Upper lobe of right lung (tissue), 1 donor: Measurements from ENCODE around the gene KCTD12. TPM values are rescaled to one million over a fixed set of nuclear protein-coding genes. Genes with fewer than 3 reads are reported as not detected.
"Not testable (repeated sequence)": the region's sequence is repeated elsewhere in the genome, so short reads cannot be mapped to it uniquely, and the experiment has no call there.

Experiments used
- ATAC-seq: fragments of 200-7000 bp; cut with Tn5 transposase; one replicate; pipeline ENCODE4 v1.9.1; 2020; ENCODE audit warnings: mild to moderate bottlenecking, moderate library complexity
- DNase-seq: peaks from one replicate; pipeline ENCODE4 v3.0.0-alpha.2; 2020
- H3K27ac ChIP-seq: fragments of 200-600 bp; one replicate; pipeline ENCODE4 v1.8.0; 2022
- H3K27me3 ChIP-seq: fragments of 200-600 bp; one replicate; pipeline ENCODE4 v1.8.0; 2022; ENCODE audit warnings: mild to moderate bottlenecking
- H3K36me3 ChIP-seq: fragments of 200-600 bp; one replicate; pipeline ENCODE4 v1.8.0; 2022
- H3K4me1 ChIP-seq: fragments of 200-600 bp; one replicate; pipeline ENCODE4 v1.8.0; 2022
- H3K4me3 ChIP-seq: fragments of 200-600 bp; one replicate; pipeline ENCODE4 v1.8.0; 2022; ENCODE audit warnings: mild to moderate bottlenecking
- H3K9me3 ChIP-seq: fragments of 200-600 bp; one replicate; pipeline ENCODE4 v1.8.0; 2022
- CTCF ChIP-seq: fragments of 200-600 bp; IDR thresholded peaks from one replicate; pipeline ENCODE4 v1.8.0; 2022; ENCODE audit warnings: antibody characterized with exemption
- intact Hi-C: fragments of 100-400 bp; cut with DNase I; formaldehyde crosslinking; loops from one replicate; pipeline ENCODE4 v1.11.0; 2022
- total RNA-seq: library from RNA; stranded (reverse); fragmentation: NEBNext Ultra II Directional; extraction: Animal tissue kit (Norgen Biotek cat#: 25700); gene quantifications from one replicate; pipeline ENCODE4 v1.2.1, GENCODE V29; 2021
- donor health status: DM: no; HTN: yes; CAD: no; lungs with severe emphysema.

The KCTD12 gene
- total RNA-seq, 1 donor from 2014 or later = 152 TPM

DNA sequence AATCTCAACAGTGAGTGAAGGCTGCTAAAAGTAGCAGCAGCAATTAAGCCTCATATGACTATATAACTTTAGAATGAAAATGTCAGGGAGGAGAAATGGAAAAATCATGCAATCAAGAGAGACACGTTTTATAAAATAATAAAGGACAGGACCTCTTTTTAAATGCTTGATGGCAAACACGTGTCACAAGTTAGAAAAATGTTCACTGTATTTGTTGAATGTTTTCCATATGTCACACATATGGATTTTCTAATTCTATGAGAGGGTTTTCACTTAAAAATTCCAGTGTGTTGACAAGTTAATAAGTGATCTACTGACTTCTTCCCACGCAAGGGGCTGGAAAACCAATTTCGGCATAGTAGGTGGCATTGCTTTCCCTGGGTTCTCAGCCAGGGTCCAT is 27.7 kb upstream of the KCTD12 start:
- no peak for DNase-seq
- no peaks in the 10 kb centered on the region for H3K4me1 ChIP-seq
- intact Hi-C loops = no loop called here
- TF ChIP-seq CTCF = no peak
- H3K36me3 ChIP-seq = no peaks in the 10 kb centered on the region
- H3K9me3 ChIP-seq = no peaks in the 10 kb centered on the region
- H3K27ac ChIP-seq = no peak overlapping the region
- H3K4me3 ChIP-seq = no peak overlapping the region
- no peaks in the 10 kb centered on the region for H3K27me3 ChIP-seq
- no peak for ATAC-seq

- intact Hi-C loops = no loop called here
- ATAC-seq (no peak), DNase-seq (no peak)
- Histone ChIP-seq H3K9me3 (no peaks in the 10 kb centered on the region), H3K36me3 (no peaks in the 10 kb centered on the region), H3K27me3 (no peaks in the 10 kb centered on the region), H3K27ac (no peak overlapping the region), H3K4me3 (no peak overlapping the region), H3K4me1 (no peaks in the 10 kb centered on the region)
- TF ChIP-seq CTCF = no peak
These were observed 26.3 kb upstream of the KCTD12 start for GRCh38 chr13:76912476-76912875.

DNA sequence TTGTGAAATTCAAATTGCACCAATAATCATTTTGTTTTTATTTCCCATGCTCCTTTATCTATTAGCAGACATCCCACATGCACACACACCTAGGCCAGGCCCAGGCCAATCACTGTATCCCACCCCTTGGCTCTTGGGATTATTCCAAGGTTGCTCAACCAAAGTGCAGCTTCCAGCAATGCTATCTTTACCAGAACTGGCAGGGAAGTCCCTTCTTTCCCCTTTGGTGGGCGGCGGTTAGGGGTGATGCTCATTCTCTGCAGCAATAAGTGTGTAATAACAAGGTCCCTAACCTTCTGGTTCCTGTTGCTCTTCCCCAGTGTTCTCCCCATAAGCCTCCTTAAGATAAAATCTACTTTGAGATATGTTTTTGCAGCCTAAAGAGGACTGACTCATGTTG is 18.3 kb upstream of the KCTD12 start:
- ATAC-seq = no peak
- Histone ChIP-seq H3K27ac (no peak overlapping the region), H3K36me3 (no peaks in the 10 kb centered on the region), H3K4me1 (no peaks in the 10 kb centered on the region), H3K27me3 (no peaks in the 10 kb centered on the region), H3K9me3 (no peaks in the 10 kb centered on the region), H3K4me3 (no peak overlapping the region)
- DNase-seq = no peak
- intact Hi-C loops = loop anchor here (10.0 kb wide), 1 partner anchor 1030 kb away; no protein-coding TSS in a partner anchor
- no peak for TF ChIP-seq CTCF

DNA sequence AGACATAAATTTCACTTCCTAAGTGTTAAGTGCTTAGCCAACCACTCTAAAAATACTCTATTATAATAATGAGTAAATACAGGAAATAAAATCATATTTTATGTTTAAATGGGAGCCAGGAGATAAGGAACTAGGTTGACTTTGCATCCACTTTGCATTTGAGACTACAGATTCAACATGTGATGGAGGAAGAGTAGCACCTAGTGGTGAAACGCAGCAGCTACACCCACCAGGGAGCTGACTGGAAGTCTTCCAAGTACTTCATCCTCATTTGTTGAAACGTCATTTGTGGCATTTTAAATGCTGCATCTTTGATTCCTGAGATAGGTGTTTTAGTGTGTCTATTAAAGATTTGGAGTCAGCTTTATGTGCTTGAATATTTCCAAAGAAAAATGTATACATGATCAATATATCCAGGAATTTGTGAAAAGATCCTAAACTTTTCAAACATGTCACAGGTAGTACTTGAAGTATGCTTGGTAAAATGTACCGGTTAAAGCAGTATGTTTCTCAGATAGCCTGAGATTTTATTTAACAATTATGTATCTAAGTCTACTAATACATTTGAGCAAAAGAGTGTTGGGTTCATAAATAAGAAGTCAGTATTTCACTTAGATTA is 17.4 kb upstream of the KCTD12 start:
- Histone ChIP-seq H3K36me3 (no peaks in the 10 kb centered on the region), H3K4me3 (no peak overlapping the region), H3K9me3 (no peaks in the 10 kb centered on the region), H3K4me1 (no peaks in the 10 kb centered on the region), H3K27ac (no peak overlapping the region), H3K27me3 (no peaks in the 10 kb centered on the region)
- peak; percentile 100 for TF ChIP-seq CTCF
- DNase-seq (no peak), ATAC-seq (peak; percentile 99)
- intact Hi-C loops = loop anchor here (10.0 kb wide), 1 partner anchor 1029 kb away; no protein-coding TSS in a partner anchor

DNA sequence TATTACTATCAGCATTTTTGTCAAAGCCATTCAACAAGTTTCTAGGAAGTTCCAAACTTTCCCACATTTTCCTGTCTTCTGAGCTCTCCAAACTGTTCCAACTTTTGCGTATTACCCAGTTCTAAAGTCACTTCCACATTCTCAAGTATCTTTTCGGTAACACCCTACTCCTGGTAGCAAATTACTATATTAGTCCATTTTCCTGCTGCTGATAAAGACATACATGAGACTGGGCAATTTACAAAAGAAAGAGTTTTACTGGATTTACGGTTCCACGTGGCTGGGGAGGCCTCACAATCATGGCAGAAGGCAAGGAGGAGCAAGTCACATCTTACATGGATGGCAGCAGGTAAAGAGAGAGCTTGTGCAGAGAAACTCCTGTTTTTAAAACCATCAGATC is 12.9 kb upstream of the KCTD12 start:
- H3K27me3 ChIP-seq, H3K4me3 ChIP-seq, H3K36me3 ChIP-seq, DNase-seq, H3K27ac ChIP-seq, ATAC-seq, intact Hi-C loops, H3K9me3 ChIP-seq, H3K4me1 ChIP-seq: not testable (repeated sequence)

DNA sequence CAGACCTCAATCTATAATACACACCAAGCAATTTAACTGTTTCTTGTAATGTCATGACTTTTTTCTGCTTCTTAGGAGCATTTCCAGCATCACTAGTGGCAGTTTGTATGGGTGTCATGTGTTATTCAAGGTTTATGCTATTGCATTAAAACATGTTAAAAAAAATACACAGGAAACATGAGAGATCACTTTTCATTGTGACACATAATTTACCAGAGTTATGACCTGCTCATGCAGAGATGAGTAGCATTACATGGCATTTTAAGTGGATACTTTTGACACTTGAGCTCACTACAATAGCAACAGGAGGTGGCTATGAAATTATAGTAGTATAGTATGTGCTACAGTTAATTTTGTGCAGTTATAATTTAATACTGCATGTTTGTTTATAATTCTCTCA is 11.0 kb upstream of the KCTD12 start:
- DNase-seq, ATAC-seq, intact Hi-C loops, H3K9me3 ChIP-seq, H3K27ac ChIP-seq, H3K4me1 ChIP-seq, H3K4me3 ChIP-seq, H3K27me3 ChIP-seq, H3K36me3 ChIP-seq: not testable (repeated sequence)
